ENCODE results near the gene MAGI1. TPM values are rescaled to one million over a fixed set of nuclear protein-coding genes. Genes with fewer than 3 reads are reported as not detected.

Gene MAGI1
- total RNA-seq, 1 donor from 2014 or later, result 49.8 TPM

- Mint-ChIP-seq H3K27me3 (ENCODE audit: low read depth) (no peaks in the 10 kb centered on the region), H3K27ac (ENCODE audit: unreplicated experiment) (no peak overlapping the region), H3K36me3 (ENCODE audit: low read depth) (peaks cover 12% of the 10 kb centered on the region), H3K4me3 (no peak overlapping the region), H3K4me1 (peaks cover 15% of the 10 kb centered on the region), H3K9me3 (peaks cover 11% of the 10 kb centered on the region)
- TF ChIP-seq, protein P1, sequence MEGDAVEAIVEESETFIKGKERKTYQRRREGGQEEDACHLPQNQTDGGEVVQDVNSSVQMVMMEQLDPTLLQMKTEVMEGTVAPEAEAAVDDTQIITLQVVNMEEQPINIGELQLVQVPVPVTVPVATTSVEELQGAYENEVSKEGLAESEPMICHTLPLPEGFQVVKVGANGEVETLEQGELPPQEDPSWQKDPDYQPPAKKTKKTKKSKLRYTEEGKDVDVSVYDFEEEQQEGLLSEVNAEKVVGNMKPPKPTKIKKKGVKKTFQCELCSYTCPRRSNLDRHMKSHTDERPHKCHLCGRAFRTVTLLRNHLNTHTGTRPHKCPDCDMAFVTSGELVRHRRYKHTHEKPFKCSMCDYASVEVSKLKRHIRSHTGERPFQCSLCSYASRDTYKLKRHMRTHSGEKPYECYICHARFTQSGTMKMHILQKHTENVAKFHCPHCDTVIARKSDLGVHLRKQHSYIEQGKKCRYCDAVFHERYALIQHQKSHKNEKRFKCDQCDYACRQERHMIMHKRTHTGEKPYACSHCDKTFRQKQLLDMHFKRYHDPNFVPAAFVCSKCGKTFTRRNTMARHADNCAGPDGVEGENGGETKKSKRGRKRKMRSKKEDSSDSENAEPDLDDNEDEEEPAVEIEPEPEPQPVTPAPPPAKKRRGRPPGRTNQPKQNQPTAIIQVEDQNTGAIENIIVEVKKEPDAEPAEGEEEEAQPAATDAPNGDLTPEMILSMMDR (conservative IDR thresholded peaks at IDR 0.05), result no peak
- no peak for DNase-seq (ENCODE audit: low read depth, low spot score)
Measured at GRCh38 chr3:65642883-65643282, 395.8 kb downstream of the MAGI1 start.

- Mint-ChIP-seq H3K4me1 (peaks cover 16% of the 10 kb centered on the region), H3K27ac (ENCODE audit: unreplicated experiment) (no peak overlapping the region)
- no peak for DNase-seq (ENCODE audit: low read depth, low spot score)
Measured at GRCh38 chr3:65641777-65642176, 396.9 kb downstream of the MAGI1 start.

GRCh38 chr3:65641045-65641444 is 397.7 kb downstream of the MAGI1 start:
- Mint-ChIP-seq H3K27ac (ENCODE audit: unreplicated experiment) (no peak overlapping the region), H3K4me3 (no peak overlapping the region), H3K27me3 (ENCODE audit: low read depth) (no peaks in the 10 kb centered on the region), H3K36me3 (ENCODE audit: low read depth) (peaks cover 5% of the 10 kb centered on the region), H3K9me3 (peaks cover 5% of the 10 kb centered on the region), H3K4me1 (peaks cover 21% of the 10 kb centered on the region)
- TF ChIP-seq, protein P1 (conservative IDR thresholded peaks at IDR 0.05), result no peak
- no peak for DNase-seq (ENCODE audit: low read depth, low spot score)

More at GRCh38 chr3:65641777-65642176, 396.9 kb downstream of the MAGI1 start:
- Mint-ChIP-seq H3K4me3 (no peak overlapping the region), H3K36me3 (ENCODE audit: low read depth) (peaks cover 11% of the 10 kb centered on the region), H3K27me3 (ENCODE audit: low read depth) (no peaks in the 10 kb centered on the region), H3K9me3 (peaks cover 8% of the 10 kb centered on the region)
- TF ChIP-seq, protein P1 (conservative IDR thresholded peaks at IDR 0.05), result no peak

- Mint-ChIP-seq H3K27ac (ENCODE audit: unreplicated experiment) (no peak overlapping the region), H3K9me3 (peaks cover 5% of the 10 kb centered on the region), H3K36me3 (ENCODE audit: low read depth) (peaks cover 4% of the 10 kb centered on the region), H3K27me3 (ENCODE audit: low read depth) (no peaks in the 10 kb centered on the region), H3K4me1 (peaks cover 21% of the 10 kb centered on the region), H3K4me3 (no peak overlapping the region)
- DNase-seq (ENCODE audit: low read depth, low spot score), result no peak
- TF ChIP-seq, protein P1 (conservative IDR thresholded peaks at IDR 0.05), result no peak
Measured at GRCh38 chr3:65639444-65639843, 399.3 kb downstream of the MAGI1 start.

DNA sequence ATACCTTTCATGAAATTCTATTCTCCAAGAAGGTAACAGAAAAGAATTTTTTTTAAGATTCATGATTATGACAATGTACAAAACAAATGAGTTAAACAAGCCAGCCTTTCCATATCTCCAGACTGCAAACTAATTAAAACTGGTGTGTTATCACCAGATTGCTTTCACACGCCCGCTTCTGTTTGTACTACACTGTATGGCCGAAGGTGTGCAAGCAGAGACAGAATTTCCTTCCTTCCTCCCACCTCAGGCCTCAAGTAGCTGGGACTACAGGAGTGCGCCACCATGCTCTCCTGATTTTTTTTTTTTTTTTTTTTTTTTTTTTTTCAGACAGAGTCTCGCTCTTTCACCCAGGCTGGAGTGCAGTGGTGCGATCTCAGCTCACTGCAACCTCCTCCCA is 400.4 kb downstream of the MAGI1 start:
- Mint-ChIP-seq H3K4me3 (no peak overlapping the region), H3K27ac (ENCODE audit: unreplicated experiment) (no peak overlapping the region), H3K9me3 (no peaks in the 10 kb centered on the region), H3K36me3 (ENCODE audit: low read depth) (no peaks in the 10 kb centered on the region), H3K4me1 (peaks cover 17% of the 10 kb centered on the region), H3K27me3 (ENCODE audit: low read depth) (no peaks in the 10 kb centered on the region)
- no peak for DNase-seq (ENCODE audit: low read depth, low spot score)
- TF ChIP-seq, protein P1 (conservative IDR thresholded peaks at IDR 0.05), result no peak

GRCh38 chr3:65636326-65636725 is 402.4 kb downstream of the MAGI1 start:
- TF ChIP-seq, protein P1 (conservative IDR thresholded peaks at IDR 0.05), result no peak
- Mint-ChIP-seq H3K4me3 (no peak overlapping the region), H3K36me3 (ENCODE audit: low read depth) (no peaks in the 10 kb centered on the region), H3K9me3 (no peaks in the 10 kb centered on the region), H3K27ac (ENCODE audit: unreplicated experiment) (no peak overlapping the region), H3K27me3 (ENCODE audit: low read depth) (no peaks in the 10 kb centered on the region), H3K4me1 (peaks cover 12% of the 10 kb centered on the region)
- no peak for DNase-seq (ENCODE audit: low read depth, low spot score)

Measured in neural crest cell (in vitro differentiated cells).